ENCODE measurements around the gene TMEM229B.
A peak's percentile ranks its signal among the peaks of the same experiment; 100 is the strongest.

TMEM229B gene

DNA sequence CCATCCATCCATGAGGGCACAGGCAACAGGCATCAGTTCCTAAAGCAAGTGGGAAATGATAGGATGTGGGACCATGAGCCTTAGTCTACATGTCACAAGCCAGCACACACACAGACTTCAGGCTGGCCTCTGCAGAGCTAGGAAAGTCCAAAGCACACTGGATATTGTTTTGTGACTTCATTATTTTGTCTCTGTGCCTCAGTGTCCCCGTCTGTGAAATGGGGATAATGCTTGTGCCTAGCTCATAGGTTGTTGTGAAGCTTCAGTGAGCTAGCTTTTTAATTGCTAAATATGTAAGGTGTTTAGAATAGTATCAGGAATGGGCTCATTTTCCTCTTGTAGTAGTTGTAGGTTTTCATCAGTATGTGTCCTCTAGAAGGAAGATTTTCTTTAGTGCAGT is 49.6 kb downstream of the TMEM229B start:
- TF ChIP-seq, protein P1, sequence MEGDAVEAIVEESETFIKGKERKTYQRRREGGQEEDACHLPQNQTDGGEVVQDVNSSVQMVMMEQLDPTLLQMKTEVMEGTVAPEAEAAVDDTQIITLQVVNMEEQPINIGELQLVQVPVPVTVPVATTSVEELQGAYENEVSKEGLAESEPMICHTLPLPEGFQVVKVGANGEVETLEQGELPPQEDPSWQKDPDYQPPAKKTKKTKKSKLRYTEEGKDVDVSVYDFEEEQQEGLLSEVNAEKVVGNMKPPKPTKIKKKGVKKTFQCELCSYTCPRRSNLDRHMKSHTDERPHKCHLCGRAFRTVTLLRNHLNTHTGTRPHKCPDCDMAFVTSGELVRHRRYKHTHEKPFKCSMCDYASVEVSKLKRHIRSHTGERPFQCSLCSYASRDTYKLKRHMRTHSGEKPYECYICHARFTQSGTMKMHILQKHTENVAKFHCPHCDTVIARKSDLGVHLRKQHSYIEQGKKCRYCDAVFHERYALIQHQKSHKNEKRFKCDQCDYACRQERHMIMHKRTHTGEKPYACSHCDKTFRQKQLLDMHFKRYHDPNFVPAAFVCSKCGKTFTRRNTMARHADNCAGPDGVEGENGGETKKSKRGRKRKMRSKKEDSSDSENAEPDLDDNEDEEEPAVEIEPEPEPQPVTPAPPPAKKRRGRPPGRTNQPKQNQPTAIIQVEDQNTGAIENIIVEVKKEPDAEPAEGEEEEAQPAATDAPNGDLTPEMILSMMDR (conservative IDR thresholded peaks at IDR 0.05; ENCODE audit: low read depth, low read length), result no peak
- DNase-seq (ENCODE audit: low read depth), result no peak
- H3K4me3 ChIP-seq (ENCODE audit: low read length), result no peak overlapping the region

DNA sequence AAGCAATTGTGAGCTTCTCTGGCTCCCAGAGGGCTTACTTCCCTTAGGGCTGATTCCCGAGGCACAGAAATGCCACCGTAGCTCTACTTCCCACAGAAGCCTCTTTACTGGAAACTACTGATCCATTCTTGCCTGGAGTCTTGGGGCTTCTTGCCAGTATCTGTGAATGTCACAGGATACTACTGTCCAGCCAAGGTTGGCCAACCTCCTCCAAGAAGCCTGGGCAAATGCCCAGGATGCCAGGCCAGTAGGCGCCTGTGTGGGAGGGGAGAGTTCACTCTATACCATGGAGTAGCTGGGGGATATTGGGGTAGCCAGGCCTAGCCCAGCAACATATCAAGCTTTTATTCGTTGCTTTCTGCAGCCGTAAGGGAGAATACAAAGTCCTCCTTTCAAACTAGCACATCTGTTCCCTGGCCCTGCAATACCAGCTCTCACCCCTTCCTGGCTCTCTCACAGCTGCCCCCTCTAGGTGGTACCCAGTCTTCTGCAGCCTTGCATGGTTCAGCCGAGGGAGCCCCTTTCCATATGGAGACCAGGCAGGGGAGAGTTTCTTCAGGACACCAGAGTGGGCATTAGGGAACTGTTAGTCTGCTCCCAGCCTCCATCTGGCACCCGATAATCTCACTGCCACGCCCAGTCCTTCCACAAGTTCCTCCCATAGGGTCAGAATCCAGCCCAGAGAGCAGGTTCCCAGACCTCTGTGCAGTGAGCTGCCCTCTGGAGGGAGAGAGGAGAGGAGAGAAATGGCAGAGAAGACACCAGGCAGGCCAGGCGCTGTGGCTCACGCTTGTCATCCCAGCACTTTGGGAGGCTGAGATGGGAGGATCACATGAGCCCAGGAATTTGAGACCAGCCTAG is 52.3 kb downstream of the TMEM229B start:
- TF ChIP-seq, protein P1 (conservative IDR thresholded peaks at IDR 0.05; ENCODE audit: low read depth, low read length), result no peak
- no peak for DNase-seq (ENCODE audit: low read depth)
- no peak overlapping the region for H3K4me3 ChIP-seq (ENCODE audit: low read length)

DNA sequence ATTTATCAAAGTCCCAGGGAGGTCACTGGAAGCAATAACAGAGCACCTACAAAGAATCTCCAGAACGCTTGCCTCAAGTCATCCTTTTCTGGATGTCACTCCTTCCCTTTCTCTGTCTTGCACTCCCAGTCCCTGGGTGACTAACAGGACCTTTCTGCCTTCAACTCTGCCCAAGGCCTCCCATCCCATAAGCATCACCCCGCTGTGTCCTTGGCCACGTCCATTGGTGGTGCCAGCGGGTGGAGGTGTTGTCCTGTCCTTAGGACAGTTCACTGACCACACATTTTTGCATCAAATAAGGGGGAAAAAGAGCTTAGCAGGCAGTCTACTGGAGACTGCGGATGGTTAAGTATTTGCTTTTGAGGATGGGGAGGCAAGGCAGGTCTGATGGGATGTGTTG is 52.9 kb downstream of the TMEM229B start:
- no peak overlapping the region for H3K4me3 ChIP-seq (ENCODE audit: low read length)
- TF ChIP-seq, protein P1 (conservative IDR thresholded peaks at IDR 0.05; ENCODE audit: low read depth, low read length), result no peak
- DNase-seq (ENCODE audit: low read depth), result no peak

DNA sequence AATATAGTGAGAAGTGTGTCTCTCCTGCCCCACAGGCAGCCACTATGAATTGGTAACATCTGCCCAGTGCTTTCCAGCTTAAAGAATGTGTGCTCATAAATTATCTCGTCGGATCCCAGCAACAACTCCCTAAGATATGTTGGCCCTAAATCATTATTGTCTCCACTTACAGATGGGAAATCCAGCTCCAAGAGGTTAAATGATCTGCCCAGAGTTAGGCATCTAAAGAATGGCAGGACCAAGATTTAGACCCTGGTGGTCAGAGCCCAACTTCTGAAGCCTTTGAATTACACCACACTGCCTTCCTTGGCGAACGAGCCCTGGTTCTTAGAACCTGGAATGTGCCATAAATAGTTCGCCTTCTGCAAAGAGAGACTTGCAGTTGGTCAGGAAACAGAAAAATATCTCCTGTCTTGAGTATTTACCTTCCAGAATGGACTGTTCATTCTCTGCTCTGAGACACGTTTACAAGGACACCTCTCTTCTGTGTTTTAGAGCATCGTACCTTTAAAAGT is 56.4 kb downstream of the TMEM229B start:
- no peak overlapping the region for H3K4me3 ChIP-seq (ENCODE audit: low read length)
- DNase-seq (ENCODE audit: low read depth), result no peak
- TF ChIP-seq, protein P1 (conservative IDR thresholded peaks at IDR 0.05; ENCODE audit: low read depth, low read length), result no peak

DNA sequence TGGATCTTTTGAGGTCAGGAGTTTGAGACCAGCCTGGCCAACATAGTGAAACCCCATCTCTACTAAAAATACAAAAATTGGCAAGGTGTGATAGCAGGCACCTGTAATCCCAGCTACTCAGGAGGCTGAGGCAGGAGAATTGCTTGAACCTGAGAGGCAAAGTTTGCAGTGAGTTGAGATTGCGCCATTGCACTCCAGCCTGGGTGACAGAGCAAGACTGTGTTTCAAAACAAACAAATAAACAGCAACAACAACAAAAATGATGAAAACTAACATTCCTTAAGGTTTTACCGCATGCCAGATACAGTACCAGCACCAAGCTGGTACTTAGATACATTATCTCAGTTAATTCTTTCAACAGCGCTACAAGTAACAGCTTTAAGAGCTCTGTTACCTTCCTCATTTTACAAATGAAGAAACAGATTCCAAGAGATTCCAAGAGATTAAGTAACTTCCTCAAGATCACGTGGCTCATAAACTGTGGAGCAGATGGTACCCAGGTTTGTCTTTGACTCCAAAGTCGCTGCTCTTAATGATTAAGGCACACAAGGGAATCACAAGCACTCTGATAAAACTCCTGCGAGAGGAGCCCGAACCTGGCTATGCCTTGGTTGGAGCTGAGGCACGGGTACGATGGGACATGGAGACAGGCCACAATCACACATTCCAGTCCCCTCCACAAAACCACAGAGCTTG is 58.9 kb downstream of the TMEM229B start:
- H3K4me3 ChIP-seq (ENCODE audit: low read length), result no peak overlapping the region
- TF ChIP-seq, protein P1 (conservative IDR thresholded peaks at IDR 0.05; ENCODE audit: low read depth, low read length), result no peak
- no peak for DNase-seq (ENCODE audit: low read depth)

DNA sequence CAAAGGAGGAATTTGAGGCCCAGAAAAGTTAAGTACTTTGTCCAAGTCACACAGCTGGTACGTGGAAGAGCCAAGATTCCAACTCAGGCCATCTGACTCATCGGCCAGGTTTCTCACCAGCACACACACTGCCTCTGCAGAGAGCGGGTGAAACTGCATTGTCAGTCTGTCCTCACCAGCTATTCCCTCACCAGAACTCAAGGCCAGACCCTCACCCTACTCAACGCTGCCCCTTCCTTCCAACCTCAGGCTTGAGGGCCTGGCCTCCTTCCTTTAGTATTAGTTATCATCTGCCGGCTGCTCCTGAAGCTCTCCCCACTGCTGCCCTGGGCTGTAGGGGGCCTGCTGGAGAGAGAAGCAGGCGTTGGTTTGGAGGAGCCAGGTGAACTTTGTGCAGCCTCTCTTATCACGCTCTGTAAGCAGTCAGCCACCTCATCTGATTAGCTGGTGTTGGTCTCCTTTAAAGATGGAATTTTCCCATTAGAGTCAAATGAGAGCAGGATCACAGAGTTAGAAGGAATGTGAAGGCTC is 60.0 kb downstream of the TMEM229B start:
- no peak overlapping the region for H3K4me3 ChIP-seq (ENCODE audit: low read length)
- TF ChIP-seq, protein P1 (conservative IDR thresholded peaks at IDR 0.05; ENCODE audit: low read depth, low read length), result no peak
- DNase-seq (ENCODE audit: low read depth), result peak; percentile 41

All from retinal pigment epithelial cell (primary cell).